H4 (cell line): Measurements from ENCODE around the gene RNF17. TPM values are rescaled to one million over a fixed set of nuclear protein-coding genes. Genes with fewer than 3 reads are reported as not detected.

Source experiments
- DNase-seq: peaks from one replicate; pipeline ENCODE4 v3.0.0-alpha.2; 2015; ENCODE audit warnings: low spot score
- total RNA-seq: library from RNA; depleted of rRNA; stranded (reverse); fragments of >200 nt; shearing (Covaris generic); gene quantifications from 2 replicates; pipeline ENCODE4 v1.2.3, GENCODE V29; 2014

Gene RNF17
- total RNA-seq, 1 experiment from 2014 or later: not detected

DNA sequence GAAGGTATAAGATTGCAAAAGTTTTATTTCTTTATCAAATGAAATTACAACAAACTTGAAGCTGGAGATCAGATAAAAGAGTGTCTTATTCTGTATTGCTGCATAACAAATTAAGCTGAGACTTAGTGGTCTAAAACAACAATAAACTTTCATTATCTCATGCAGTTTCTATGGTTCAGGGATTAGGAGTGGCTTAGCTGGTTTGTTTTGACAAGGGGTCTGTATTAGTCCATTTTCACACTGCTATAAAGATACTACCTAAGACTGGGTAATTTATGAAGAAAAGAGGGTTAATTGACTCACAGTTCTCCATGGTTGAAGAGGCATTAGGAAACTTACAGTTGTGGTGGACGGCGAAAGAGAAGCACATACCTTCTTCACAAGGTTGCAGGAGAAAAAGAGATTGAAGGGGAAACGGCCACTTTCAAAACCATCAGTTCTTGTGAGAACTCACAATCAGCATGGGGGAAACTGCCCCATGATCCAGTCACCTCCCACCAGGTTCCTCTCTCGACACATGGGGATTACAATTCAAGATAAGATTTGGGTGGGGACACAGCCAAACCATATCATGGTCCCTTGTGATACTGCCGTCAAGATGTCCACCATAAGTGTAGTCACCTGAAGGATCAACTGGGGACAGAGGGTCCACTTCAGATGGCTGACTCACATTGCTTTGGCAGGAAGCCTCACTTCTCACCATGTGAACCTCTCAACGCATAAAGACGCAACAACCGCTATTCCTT lies 97.8 kb downstream of the RNF17 start:
- no peak for DNase-seq

DNA sequence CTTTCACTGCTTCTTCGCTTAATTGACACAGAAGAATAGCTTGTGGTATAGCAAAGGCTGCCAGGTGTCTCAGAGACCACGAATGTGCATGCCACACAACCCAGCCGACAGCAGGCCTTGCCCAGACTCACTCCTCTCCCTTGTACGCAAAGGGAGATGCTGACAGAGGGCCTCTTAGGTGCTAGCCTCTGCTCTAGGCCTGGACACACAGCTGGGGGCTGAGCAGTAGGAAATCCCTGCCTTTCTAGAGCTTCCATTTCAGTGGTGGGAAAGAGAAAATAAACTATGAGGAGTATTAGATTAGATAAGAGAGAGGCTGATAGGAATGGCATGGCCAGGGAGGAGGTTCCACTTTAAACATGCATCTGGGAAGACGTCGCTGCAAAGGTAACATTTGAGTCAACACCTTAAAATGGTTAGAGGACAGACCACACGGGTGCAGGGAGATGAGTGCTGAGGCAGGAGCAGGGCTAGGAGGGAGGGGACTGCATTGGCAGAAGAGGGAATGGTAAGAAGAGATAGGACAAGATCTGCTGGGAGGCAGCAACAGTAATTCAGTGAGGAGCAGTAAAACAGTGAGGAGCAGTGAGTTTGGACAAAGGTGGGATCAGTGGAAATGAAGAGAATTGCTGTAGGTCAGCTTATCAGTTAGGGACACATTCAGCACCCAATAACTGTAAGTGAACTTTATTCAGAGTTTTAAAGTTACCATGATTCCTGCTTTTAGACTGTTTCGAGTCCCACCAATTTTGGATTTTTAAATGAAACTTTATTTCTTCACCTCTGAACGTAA lies 100.0 kb downstream of the RNF17 start:
- no peak for DNase-seq

DNA sequence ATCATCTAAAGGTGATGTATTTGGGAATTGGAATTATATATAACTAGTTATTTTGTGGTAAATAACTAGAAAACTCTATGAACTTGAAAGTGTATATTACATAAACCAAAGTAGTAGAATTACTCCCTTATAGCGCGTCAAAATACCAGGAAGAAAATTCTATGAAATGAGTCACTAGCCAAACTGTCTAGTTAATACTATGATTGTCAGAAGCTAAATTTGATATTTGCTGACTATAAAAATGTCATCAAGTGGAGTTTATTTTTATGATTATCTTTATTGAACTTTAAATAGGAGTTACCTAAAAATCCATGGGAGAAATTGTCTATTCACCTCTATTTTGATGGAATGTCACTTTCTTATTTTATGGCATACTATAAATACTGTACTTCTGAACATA lies 100.6 kb downstream of the RNF17 start:
- no peak for DNase-seq

DNA sequence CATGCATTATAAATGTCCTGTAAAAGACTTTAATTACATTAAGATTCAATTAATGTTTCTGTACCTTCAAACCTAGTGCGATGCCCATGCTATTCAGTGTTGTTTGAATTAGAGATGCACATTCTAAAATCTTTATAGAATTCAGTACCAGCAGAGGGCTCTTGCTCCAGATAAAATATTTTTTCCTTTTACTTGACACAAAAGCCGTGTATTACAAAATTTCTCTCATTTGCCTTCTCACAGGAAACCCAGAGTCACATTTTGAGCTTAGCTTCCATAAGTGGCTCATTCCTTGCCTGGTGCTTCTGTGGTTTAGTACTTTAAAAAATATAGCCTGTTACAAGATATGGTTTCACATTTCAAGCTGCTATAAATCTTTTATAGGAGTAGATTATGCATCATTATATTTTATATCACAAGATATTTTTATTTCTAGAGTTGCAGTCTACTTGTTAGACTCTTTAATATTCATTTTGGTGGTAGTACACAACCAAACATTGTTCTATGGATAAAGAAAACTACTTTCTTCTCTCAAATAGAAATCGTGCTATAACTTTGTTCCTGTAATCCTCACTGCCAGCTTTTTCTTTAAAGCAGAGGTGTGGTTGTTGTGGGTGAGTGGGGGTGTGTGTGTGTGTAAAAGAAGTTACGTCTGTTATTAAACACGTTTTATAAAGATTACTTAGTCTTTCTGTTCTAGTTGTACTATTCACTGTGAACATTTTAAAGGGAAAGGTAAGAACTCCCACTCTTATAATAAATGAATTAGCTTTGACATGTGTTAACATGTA lies 101.4 kb downstream of the RNF17 start:
- DNase-seq: no peak

DNA sequence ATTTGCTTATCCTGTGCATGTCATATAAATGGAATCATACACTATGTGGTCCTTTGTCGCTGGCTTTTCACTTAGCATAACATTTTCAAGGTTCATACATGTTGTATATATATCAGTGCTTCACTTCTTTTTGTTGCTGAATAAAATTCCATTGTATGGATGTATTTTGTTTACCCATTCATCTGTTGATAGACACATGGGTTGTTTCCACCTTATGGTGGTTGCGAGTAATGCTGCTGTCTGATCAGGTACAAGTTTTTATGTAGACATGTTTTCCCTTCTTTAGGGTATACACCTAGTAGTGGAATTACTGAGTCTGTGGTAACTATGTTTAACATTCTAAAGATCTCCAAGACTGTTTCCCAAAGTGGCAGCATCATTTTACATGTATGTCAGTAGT lies 102.5 kb downstream of the RNF17 start:
- DNase-seq: no peak

DNA sequence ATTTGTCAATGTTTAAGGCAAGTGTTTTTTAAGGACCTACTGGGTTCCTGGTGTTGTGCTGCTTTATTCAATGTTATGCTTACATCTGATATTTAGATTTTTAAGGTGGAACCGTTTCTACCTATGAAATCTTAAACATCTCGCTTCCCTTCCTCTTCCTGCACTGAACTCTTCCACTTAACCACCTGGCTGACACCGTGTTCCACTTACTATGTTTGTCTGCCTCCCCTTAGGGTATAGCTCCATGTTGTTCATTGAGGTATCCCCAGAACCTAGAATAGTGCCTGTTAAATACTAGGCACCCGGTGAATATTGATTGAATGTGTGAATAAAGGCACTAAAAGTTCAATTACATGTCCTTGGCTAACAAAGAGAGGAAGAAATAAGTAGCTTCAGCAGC lies 104.9 kb downstream of the RNF17 start:
- no peak for DNase-seq

DNA sequence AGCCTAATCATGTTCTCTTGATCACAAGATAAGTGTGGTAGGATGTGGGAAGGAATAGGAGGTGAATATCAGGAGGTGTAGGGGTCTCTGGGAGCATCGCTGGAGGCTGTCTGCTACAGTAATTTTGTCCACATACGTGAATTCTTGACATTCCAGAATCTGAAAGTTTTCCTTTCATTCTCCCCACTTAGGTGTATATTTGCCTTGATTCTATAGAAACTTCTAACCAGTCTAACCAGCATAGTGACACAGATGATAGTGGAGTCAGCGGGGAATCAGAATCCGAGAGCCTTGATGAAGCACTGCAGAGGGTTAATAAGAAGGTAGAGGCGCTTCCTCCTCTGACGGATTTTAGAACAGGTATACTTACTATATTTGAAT lies 106.4 kb downstream of the RNF17 start:
- DNase-seq: no peak

DNA sequence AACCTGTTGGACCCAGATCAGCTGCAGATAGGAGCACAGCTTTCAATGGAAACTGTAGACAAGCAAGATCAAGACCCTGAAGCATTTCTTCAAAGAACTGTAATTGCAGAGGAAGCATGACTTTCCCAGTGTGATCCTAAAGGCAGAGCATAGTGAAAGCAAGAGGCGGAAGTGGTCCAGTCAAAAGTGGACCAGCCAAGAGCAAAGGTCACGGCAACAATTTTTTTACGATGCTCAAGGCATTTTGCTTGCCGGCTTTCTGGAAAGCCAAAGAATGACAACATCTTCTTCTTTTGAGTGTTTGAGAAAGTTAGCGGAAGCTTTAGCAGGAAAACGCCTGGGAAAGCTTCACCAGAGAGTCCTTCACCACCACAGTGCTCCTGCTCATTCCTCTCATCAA lies 111.6 kb downstream of the RNF17 start:
- no peak for DNase-seq

DNA sequence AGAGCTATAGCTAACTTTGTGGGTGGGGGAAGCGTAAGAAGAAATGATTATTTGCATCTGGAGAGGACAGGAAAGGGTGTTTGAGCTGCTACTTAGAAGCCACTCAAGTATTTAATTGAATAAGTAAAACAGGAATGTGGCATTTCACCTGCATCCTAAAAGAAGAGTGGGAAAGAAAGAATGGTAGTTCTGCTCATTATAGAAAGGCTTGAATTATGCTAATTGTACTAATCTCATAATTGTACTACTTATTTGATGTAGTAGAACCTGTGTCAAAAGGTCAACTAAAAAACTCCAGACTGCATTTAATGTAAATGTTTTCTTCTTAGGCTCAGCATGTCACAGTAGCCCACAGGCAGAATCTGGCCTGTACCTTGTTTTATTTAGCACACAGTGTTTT lies 113.6 kb downstream of the RNF17 start:
- no peak for DNase-seq

DNA sequence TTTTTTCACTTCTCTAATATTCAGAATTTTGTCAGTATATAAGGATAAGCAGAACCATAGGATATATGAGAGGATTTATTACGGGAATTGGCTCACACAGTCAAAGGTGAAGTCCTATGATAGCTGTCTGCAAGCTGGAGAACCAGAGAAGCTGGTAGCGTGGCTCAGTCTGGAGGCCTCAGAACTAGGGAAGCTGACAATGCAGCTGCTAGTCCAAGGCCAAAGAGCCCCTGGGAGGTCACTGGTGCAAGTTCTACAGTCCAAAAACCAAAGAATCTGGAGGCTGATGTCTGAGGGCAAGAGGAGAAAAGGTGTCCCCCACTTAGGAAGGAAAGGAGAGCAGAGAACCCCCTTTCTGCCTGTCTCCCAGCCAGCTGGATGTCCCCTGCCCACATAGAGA lies 114.4 kb downstream of the RNF17 start:
- DNase-seq: no peak

DNA sequence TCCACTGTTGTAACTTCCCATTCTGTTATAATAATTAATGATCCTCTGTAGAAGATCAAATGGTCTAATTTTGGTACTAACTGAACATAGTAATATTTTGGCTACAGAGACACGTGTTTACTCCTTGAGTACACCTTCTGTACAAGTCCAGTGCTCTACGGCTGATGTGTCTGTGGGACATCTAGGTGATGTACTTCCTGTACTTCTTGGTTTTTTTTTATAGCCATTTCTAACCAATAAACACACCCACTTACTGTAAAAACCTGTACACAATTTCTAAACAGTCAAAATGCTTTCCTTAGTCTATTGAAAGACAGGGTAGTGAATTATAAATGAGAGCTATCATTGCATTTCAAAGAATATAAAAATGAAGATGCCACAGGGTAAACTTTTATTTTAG lies 118.7 kb downstream of the RNF17 start:
- DNase-seq: no peak

DNA sequence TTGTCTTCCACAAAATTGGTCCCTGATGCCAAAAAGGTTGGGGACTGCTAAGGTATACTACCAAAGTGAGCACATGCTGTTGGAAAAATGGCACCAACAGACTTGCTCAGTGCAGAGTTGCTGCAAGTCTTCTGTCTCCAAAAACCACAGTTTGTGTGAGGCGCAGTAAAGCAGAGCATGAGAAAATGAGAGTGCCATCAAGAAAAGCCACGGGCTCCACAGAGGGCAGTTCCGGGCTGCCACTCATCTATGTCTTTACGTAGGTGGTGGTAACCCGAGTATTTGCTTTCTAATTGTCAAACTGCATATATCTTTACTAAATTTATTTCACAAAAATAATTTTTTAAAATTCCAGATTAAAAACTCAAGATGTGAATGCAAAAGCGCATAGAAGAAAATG lies 123.8 kb downstream of the RNF17 start:
- no peak for DNase-seq

DNA sequence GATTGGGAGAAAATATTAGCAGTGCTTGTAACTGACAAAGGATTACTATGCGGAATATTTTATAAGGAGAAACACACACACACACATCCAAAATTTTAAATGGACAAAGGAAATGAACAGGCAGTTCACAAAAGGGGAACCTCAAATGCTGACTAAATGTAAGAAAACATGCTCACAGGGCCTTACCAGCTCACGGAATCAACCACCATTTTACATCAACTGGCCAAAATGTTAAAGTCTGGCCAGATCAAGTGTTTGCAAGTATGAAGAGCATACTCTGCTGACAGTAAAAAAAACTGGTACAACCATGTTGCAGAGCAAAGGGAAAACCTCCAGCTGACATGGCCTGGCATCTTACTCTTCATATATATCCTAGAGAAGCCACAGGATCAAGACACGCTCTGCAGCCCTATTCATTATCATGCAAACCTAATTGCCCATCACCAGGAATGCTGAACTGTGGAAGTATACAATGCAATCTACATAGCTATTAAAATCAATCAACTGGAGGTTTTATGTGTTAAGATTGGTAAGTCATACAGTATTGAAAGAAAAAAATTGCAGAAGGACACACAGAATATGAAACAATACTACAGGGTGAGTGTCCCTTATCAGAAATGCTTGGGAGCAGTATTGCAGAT lies 124.4 kb downstream of the RNF17 start:
- no peak for DNase-seq

DNA sequence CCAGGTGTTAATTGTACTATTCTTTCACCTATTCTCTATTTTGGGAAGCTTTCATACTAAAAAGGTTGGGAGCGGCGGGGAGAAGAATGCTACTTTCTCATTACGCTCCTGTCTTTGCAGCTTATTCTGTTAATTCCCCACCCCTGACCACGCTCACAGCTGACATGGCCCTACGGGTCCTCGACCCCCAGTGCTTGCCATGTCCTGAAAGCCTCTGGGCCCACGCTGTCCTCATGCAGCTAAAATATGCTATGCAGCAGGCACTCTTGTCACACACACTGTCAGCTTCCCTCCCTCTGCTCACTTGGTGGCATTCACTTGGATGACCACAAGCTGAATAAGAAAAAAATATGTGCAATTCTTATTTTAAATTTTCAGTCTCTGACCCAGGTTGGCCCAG lies 126.3 kb downstream of the RNF17 start:
- no peak for DNase-seq

DNA sequence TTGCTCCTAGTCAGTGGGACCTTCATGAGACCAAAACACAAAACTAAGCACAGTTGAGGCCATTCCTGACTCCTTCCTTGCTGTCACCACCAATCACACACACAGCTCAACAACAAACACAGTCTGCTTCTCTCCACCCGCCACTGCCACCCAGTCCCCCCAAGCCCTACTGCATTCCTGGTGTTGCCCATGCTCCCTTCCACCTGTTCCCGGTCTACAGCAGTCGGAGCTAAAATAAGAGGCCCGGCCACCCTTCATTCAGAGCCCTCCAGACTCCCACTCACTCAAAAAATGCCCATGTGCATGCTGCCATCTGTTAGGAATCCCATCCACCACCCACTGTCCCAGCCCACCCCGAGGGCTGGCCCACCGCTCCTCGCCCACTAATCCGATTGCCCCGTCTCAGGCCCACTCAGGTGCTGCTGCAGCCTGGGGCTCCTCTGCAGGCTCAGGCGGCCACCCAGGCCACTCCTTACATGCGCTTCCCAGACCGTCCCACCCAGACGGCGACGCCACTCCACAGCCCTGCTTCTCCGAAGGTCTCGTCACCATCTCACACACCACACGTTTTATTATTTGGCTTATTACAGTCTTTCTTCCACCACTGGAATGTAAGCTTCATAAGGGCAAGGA lies 127.6 kb downstream of the RNF17 start:
- no peak for DNase-seq

DNA sequence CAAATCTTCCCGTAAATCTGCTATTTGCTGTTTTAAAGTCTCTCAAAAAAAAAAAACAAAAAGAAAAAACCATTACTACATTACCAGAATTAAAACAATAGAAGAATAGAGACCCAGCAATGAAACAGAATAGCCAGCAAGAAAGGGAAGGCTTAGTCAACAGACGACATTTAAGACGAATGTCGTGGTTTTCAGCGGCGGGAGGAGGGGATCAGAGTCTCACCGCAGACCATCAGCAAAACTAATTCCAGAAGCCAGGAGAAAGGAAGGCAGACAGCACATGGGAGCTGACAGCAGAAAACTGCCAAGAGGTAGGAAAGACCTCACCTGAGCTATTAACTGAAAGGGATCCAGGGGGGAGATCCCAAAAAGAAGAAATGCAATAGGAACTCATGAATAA lies 128.9 kb downstream of the RNF17 start:
- no peak for DNase-seq

DNA sequence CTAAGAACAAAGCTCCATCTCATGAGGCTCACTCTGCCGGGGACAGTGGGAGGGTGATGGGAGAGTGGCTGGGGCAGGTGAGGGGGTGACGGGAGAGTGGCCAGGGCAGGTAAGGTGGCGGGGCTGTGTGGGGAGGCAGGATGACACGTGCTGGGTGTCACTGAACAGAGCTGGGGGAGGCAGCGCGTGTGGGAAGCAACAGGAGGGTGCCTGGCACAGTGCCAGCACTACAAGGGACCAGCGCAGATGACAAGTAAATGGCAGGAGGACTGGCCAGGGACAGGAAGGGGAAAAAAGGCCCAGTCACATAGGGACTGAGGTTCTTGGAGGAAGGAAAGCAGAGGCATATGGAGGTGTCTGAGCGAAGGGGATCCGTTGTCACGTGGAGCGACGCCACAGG lies 129.9 kb downstream of the RNF17 start:
- no peak for DNase-seq

DNA sequence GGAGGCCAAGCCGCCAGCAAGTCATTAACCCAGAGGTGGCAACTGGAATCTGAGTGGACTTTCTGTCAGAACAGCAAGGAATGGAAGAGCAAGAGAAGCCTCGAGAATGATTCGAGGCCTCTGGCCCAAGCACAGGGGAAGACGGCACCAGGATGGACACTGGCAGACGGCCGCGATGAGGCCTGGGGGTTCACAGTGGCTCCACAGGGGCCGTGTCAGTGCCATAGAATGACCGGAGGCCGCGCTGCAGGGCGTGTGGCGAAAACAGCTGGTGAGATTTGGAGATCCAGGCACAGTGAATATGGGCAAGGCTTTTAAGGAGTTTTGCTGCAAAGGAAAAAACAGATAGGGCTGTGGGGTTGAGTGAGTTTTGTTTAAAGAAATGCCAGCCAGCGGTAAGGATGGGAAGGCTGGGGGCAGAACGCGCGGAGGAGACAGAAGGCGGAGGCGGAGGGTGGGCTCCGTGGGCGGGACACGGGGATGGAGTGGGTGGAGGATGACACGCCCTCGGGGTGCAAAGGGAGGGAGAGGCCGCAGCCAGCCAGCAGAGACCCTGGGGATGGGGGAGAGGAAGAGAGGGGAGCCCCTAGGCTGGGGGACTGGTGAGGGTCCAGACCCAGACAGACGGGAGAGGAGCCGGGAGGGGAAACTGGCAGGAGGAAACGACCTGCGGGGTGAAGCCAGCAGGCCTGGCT lies 130.5 kb downstream of the RNF17 start:
- no peak for DNase-seq

DNA sequence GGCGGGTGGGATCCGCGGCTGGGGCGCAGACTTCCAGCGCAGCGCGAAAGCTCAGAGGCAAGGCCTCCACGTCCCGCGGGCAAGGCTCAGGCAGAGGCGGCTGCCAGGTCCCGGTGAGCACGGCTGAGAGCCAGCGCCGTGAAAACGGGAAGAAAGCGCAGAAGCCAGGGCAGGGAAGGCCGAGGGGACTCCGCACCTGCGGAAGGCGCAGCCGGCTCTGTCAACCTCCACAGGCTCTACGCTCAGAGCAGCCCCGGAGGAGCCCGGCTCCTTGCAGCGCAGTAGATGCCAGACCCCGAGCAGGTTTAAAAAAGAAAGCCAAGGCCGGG lies 131.0 kb downstream of the RNF17 start:
- DNase-seq: no peak

DNA sequence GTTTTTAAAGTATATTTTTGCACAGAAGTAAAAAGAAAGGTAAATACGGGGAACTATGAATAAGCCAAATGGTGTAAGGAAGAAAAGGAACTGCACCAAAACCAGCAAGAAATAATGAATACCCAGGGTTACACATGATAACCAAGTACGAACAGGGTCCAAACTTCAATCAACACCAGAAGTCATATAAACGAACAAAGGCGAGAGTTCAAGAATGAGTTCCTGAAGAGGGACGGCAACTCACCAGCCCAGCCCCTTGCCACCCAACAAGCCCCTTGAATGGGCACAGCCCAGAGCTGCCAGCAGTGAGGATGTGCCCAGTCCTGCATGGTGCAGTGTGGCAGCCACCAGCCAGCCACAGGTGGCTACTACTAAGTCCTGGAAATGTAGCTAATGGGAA lies 132.1 kb downstream of the RNF17 start:
- no peak for DNase-seq

DNA sequence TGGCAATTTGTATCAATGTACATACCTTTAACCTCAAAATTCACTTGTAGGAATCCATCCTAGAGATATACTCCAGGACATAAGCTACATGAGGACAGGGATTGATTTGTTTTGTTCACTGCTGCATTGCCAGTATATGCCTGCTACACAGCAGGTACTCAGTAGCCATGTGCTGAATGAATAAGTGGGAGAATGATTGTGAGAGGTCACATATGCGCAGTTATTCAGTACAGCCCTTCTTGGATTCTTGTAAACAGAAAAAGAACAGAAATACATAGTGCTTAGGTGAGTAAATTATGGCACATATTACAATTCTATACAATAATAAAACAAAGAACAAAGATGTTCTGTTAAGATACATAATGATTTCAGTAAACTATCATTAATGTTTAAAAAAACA lies 133.3 kb downstream of the RNF17 start:
- no peak for DNase-seq
